HL-60 (cell line): ENCODE data around the gene FBXW5.

ENCODE experiments used
- DNase-seq, 2 experiments: peaks; one replicate each; pipeline ENCODE4 v3.0.0-alpha.2; 2010 to 2020; ENCODE audit warnings: low read depth in 1 of 2, low spot score in 1 of 2
- H3K27ac ChIP-seq: fragments of 250-450 bp; sonication (Bioruptor Pico); replicated peaks from 2 replicates; pipeline ENCODE4 v1.5.1; 2020; ENCODE audit warnings: mild to moderate bottlenecking, moderate library complexity
- H3K27me3 ChIP-seq: fragments of 250-450 bp; sonication (Bioruptor Pico); 2 replicates; pipeline ENCODE4 v1.5.1; 2021; ENCODE audit warnings: mild to moderate bottlenecking, moderate library complexity; ENCODE audit not compliant: insufficient read depth, poor library complexity, severe bottlenecking
- H3K4me3 ChIP-seq: replicated peaks from 2 replicates; pipeline ENCODE4 v1.5.1; 2011; ENCODE audit warnings: mild to moderate bottlenecking, control low read depth, low read length; ENCODE audit not compliant: insufficient read depth
- GABPA ChIP-seq: IDR thresholded peaks from 2 replicates; pipeline ENCODE4 v1.6.1; 2012; ENCODE audit warnings: low read depth
- POLR2AphosphoS5 ChIP-seq: IDR thresholded peaks from 2 replicates; pipeline ENCODE4 v1.6.1; 2012; ENCODE audit warnings: low read depth
- SPI1 ChIP-seq: IDR thresholded peaks from 2 replicates; pipeline ENCODE4 v1.6.1; 2012; ENCODE audit warnings: low read depth, mild to moderate bottlenecking, borderline replicate concordance
- TF ChIP-seq, protein P1 (sequence below): IDR thresholded peaks from 2 replicates; pipeline ENCODE4 v1.6.1; 2012; ENCODE audit warnings: low read depth; ENCODE audit not compliant: insufficient replicate concordance
- TF ChIP-seq, protein P2 (sequence below): IDR thresholded peaks from one replicate; pipeline ENCODE4 v1.5.1; 2011; ENCODE audit warnings: low read length, control low read depth, inconsistent platforms; ENCODE audit not compliant: insufficient read depth

FBXW5 gene

DNA sequence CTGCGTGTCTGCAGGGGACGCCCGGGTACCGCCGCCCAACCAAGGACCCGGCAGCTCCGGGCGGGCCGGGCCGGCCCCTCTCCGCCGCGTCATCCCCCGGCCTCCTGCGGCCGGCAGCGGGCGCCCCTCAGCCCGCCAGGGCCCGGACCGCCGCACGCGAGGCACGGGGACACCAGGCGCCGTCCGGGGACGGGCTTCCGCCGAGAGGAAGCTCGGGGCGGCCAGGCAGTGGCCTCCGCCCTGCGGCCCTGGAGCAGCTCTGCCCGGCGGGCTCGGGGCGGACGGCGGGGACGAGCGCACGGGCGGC is 373 bp downstream of the FBXW5 start:
- H3K4me3 ChIP-seq: peak overlapping the region; percentile 93

DNA sequence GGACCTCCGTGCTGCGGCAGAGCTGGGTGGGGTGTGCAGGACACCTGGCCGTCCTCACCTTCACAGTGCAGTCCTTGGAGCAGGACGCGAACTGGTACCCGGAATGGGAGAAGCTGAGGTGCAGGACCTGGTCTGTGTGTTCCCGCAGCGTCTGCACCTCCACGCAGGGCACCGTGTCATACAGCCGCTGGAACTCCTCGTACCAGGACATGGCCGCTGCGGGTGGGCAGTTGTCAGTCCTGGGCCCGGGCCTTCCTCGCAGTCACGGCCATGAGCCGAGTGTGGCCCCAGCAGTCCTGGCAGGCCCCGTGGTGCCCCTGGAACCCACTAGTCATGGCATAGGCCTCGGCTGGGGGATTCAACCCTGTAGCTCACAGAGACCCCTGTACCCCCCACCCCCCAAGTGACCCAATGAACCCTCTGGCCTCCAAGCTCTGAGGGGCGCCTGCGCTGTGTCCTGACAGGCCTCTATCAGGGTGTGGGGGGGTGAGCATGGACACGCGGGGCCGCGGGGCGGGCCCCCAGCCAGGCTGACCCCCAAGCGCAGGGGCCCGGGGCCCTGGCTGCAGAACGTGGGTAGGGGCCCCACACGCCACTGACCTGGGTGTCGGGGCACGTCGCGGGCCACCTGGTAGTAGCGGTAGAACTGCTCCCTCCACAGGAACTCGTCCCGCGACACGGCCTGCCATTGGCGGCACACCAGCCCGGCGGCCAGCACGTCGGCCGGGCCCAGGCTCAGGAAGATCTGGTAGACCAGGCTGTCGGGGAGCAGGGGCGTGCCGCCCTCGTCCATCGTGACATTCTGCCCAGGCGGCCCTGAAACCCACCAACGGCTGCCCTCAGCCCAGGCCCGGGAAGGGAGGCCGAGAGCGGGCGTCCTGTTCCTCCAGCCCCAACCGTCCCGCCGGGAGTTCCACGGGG is 987 bp downstream of the FBXW5 start:
- Histone ChIP-seq H3K27me3 (no peaks in the 10 kb centered on the region), H3K27ac (peak overlapping the region; percentile 93), H3K4me3 (peak overlapping the region; percentile 93)
- DNase-seq: peak in 1 of 2 experiments; percentile 51
- TF ChIP-seq POLR2AphosphoS5 (peak; percentile 54), GABPA (no peak; the same call in 1 of the 2 replicates)

More for the DNA sequence above, 373 bp downstream of the FBXW5 start:
- TF ChIP-seq, protein P1, sequence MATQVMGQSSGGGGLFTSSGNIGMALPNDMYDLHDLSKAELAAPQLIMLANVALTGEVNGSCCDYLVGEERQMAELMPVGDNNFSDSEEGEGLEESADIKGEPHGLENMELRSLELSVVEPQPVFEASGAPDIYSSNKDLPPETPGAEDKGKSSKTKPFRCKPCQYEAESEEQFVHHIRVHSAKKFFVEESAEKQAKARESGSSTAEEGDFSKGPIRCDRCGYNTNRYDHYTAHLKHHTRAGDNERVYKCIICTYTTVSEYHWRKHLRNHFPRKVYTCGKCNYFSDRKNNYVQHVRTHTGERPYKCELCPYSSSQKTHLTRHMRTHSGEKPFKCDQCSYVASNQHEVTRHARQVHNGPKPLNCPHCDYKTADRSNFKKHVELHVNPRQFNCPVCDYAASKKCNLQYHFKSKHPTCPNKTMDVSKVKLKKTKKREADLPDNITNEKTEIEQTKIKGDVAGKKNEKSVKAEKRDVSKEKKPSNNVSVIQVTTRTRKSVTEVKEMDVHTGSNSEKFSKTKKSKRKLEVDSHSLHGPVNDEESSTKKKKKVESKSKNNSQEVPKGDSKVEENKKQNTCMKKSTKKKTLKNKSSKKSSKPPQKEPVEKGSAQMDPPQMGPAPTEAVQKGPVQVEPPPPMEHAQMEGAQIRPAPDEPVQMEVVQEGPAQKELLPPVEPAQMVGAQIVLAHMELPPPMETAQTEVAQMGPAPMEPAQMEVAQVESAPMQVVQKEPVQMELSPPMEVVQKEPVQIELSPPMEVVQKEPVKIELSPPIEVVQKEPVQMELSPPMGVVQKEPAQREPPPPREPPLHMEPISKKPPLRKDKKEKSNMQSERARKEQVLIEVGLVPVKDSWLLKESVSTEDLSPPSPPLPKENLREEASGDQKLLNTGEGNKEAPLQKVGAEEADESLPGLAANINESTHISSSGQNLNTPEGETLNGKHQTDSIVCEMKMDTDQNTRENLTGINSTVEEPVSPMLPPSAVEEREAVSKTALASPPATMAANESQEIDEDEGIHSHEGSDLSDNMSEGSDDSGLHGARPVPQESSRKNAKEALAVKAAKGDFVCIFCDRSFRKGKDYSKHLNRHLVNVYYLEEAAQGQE: no peak
- no peak for TF ChIP-seq GABPA
- H3K27me3 ChIP-seq: no peaks in the 10 kb centered on the region
- peak overlapping the region; percentile 93 for H3K27ac ChIP-seq
- peak in 1 of 2 experiments; percentile 39 for DNase-seq

DNA sequence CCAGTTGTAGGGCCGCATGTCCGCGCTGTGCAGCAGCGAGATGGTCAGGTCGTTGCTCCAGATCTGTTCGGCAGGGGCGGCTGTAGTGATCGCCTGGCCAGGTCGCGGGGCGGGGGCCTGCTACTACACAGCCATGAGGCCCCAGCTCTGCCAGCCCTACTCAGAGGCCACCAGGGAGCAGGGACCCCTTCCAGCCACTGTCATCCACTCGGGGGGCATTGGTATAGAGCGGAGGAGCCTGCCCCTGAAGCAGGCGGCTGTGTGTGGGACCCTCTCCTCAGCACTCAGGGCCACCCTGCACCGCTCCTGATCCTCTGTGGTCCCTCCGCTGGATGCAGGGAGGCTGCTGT is 1.7 kb downstream of the FBXW5 start:
- H3K27me3 ChIP-seq: no peaks in the 10 kb centered on the region
- H3K27ac ChIP-seq: no peak overlapping the region
- TF ChIP-seq GABPA (no peak), SPI1 (no peak), POLR2AphosphoS5 (no peak)
- TF ChIP-seq, protein P2, sequence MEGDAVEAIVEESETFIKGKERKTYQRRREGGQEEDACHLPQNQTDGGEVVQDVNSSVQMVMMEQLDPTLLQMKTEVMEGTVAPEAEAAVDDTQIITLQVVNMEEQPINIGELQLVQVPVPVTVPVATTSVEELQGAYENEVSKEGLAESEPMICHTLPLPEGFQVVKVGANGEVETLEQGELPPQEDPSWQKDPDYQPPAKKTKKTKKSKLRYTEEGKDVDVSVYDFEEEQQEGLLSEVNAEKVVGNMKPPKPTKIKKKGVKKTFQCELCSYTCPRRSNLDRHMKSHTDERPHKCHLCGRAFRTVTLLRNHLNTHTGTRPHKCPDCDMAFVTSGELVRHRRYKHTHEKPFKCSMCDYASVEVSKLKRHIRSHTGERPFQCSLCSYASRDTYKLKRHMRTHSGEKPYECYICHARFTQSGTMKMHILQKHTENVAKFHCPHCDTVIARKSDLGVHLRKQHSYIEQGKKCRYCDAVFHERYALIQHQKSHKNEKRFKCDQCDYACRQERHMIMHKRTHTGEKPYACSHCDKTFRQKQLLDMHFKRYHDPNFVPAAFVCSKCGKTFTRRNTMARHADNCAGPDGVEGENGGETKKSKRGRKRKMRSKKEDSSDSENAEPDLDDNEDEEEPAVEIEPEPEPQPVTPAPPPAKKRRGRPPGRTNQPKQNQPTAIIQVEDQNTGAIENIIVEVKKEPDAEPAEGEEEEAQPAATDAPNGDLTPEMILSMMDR: no peak
- TF ChIP-seq, protein P1: no peak
- H3K4me3 ChIP-seq: peak overlapping the region; percentile 93
- no peak for DNase-seq

DNA sequence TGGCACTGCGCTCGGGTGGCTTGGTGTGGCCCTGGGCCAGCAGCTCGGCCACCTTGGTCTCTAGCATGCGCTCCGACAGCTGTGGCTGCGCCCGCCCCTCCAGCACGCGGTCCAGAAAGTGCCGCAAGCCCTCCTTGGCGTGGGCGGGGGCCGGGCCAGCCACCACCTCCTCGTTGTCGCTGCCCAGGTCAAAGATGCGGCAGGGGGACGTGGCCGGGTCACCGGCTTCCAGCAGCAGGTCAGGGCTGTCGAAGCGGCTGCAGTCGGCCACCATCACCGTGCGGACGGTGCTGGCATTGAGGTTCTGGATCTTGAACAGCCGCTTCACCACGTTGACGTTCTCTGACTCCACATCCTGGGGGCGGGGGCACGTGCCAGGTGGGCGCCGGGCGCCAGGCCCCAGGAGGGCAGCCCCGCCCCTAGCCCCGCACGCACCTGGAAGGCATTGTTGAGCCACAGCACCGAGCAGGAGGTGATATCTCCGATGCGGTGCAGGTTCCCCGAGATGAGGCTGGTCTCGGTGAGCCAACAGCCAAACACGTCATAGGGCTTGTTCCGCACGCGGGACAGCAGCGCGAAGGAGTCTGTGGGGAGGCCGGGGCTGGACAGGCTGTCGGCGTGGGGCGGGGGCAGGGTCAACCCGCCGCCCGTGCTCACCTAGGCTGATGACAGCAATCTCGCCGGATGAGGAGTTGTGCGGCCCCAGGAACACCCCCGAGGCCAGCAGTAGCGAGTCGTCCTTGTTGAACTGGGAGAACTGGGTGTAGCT is 2.2 kb downstream of the FBXW5 start:
- H3K4me3 ChIP-seq: no peak overlapping the region
- TF ChIP-seq SPI1 (no peak), POLR2AphosphoS5 (0 out of 2 replicates have a peak, but pooled peaks have one; percentile 3)
- H3K27me3 ChIP-seq: no peaks in the 10 kb centered on the region
- H3K27ac ChIP-seq: no peak overlapping the region
- DNase-seq: no peak

DNA sequence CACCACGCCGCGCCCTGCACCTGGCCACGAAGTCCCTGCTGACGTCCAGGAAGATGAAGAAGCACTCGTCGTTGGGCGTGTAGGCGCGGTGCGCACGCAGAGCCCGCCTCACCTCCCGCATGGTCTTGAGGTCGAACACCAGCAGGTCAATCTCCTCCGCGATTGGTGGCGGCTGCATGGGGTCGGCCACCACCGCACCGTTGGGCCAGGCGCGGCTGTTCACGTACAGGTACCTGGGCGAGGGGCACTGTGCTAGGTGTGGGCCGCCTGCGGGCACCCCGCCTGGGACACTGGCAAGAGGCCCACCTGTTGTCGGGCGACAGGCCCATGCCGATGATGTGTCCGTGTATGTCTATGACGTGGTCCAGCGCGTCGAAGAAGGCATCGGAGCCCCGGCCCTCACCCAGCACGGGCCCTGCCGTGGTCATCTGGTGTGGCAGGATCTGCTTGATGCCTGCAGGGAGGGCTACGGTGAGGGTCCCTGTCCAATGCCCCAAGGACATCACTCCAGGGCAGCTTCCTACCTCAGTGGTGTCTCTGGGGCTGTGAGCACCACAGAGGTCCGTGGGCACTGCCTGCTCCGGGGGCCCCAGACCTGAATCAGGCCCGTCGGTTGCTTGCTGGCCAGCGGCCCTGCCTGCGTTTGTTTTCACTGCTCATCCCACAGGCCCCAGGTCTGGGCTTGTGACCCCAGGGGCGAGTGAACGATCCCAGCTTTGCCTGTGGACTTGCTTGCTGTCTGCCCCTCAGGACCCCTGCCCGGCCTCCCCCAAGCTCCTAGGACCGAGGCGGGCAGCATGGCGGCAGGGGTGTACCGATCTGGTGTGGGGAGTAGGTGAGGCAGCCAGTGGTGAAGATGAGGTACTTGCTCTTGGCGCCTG is 3.1 kb downstream of the FBXW5 start:
- DNase-seq: no peak
- TF ChIP-seq POLR2AphosphoS5 (0 out of 2 replicates have a peak, but pooled peaks have one; percentile 11), SPI1 (no peak), GABPA (no peak)
- TF ChIP-seq, protein P1: no peak
- TF ChIP-seq, protein P2: no peak
- no peak overlapping the region for H3K27ac ChIP-seq
- no peaks in the 10 kb centered on the region for H3K27me3 ChIP-seq
- no peak overlapping the region for H3K4me3 ChIP-seq
